NCI-H748 (cell line): ENCODE measurements around the gene PPP1CC.
"Not testable (repeated sequence)": the region's sequence is repeated elsewhere in the genome, so short reads cannot be mapped to it uniquely, and the experiment has no call there.

Experiments
- DNase-seq: peaks from one replicate; lab custom pipeline; 2025; ENCODE audit not compliant: unreplicated experiment; lab: John Stamatoyannopoulos, UW

The PPP1CC gene

DNA sequence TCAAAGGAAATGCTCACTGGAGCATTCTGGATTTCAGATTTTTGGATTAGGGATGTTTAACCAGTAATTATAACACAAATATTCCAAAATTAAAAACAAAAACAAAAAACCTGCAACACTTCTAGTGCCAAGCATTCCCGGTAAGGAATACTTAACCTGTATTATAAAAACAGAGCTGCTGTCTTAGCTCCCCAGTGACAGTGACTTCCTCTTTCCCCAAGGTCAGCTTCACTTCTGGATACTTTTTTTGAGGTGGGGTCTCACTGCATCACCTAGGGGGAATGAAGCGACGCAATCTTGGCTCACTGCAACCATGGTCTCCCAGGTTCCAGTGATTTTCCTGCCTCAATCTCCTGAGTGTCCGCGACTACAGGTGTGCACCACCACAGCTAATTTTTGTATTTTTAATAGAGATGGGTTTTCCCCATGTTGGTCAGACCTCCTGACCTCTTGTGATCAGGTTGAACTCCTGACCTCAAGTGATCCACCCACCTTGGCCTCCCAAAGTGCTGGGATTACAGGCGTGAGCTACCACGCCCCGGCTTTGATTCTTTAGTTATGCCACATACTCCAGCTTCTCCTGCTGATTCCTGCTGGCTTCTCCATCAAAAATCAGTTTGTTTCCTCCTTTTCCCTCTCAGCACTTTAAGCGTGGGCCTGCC is 15.9 kb downstream of the PPP1CC start:
- DNase-seq: no peak

DNA sequence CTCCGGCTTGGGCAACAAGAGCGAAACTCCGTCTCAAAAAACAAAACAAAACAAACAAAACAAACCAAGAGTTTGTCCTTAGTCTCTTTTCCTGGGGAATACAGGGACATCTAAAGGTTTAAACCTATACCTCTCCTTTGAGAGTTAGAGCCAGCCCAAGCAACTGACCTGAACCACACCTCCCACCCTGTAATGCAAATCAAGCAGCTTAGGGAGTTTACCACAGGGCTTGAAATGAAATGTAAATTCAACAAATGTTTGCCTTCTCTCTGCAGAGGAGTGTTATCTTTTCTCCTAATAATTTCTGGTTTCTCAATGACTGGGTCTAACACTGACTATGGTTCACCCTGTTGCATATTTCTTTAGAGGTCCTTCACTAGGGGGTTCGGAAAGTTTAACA is 16.7 kb downstream of the PPP1CC start:
- DNase-seq: no peak

DNA sequence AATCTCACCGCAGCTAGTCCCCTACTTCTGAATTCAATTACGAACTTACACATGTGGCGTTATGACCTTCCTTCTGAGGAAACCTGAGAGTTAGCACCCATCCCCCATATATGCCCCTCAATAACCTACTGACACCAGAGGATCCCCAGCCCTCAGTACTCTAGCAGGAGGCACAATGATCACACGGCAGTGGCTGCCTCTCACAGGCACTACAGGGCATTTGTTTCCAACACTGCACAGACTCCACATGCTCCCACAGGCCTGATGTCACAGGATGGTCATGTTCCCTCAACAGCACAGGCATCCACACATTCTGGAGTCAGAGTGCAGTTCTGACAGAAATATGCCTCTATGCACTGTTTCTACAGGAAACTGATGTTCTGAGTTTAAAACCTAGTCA is 17.4 kb downstream of the PPP1CC start:
- DNase-seq: no peak

DNA sequence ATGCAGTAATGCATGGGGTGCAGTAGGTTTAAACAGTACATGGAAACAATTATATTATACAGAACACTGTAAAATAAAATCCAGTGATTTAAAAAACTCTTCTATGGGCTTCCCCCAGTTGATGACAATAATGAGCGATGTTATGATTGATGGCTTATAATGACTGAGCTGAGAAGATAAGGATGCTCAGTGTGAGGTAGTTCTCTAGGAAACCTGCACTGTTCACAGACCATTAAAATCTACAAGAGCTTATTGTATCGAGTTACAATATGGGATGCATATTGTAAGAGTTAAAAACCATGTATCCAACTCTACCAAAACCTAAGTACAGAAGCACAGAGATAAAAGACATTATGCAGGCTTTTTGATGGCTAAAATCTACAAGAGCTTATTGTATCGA is 19.8 kb downstream of the PPP1CC start:
- not testable (repeated sequence) for DNase-seq

DNA sequence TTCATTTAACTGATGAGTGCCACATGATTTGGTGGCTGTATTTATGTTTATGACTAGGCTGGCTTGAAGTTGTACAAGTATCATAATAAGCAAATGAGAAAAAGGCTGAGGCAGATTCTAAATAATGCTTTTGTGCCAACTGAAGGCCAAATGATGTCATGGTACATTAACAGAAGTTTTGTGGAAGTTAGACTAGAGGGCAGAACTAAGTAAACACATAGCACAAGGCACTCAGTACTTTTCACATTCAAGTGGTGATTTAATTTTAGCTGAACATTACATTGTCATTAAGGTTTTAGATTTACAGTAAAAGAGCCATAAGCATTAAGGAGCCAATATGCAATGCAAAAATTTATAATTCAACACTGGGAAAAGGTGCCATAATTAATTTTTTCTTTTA is 21.1 kb downstream of the PPP1CC start:
- DNase-seq: no peak

DNA sequence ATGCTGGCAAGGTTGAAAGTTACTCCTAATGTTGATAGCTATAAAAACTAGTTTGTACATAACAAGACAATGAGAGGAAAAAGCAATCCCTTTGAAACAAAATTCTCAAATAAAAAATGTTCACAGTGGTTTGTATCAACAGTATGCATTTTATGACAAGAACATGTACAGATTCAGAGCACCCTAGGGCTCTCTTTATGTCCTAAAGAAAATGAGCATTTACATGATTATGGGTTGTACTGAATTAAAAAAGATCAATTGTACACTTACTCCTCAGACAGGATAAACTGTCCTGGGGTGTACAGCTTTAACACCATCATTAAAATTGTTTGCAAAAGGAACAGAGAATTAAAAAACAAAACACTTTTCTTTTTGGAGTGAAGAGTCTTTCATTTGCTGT is 22.2 kb downstream of the PPP1CC start:
- no peak for DNase-seq

DNA sequence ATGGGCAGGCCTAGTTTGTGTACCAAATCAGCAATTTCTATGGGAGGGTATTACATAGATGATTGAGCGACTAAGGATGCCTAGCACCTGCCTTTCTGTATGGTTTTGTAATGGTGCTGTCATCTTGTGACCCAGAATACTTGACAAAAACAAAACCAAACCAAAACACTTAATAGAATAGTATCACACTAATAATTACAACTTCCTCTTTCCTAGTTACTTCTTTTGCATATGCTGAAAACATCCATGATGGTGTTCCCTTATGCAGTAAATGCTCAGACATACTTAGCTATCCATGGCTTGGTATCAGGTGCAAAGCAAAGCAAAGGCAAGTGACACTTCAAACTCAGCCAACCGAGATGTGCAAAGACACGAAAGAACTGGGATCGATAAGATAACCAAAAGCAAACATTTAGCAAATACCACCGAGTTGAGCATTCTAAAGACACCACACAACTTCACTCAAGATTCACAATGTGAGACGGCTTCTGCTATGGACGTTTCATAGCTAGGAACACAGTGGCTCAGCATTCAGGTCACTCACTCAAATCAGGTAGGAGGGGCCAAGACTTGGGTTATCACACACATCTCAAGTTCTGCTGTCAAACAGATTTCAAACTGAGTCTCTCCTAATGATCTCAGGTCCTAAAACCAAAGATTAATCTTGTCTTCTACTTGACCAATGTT is 24.3 kb downstream of the PPP1CC start:
- no peak for DNase-seq

DNA sequence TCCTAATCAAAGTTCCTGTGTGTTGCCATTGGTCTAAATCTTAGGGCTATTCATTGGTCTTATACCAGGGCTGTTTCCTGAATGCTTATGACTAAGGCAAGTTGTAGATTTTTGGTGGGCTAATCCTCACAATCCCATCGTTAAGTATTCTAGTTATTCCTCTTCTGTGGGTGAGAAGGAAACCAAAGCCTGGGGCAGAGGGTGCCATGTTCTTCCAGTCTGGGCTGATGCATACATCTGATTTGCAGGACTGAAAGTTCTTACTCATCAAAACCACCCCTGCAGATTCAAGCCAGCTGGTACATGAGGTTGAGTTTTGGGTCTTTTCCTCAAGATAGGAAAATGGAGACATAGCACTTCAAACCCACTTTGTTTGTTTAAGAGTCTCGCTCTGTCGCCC is 25.7 kb downstream of the PPP1CC start:
- DNase-seq: no peak

DNA sequence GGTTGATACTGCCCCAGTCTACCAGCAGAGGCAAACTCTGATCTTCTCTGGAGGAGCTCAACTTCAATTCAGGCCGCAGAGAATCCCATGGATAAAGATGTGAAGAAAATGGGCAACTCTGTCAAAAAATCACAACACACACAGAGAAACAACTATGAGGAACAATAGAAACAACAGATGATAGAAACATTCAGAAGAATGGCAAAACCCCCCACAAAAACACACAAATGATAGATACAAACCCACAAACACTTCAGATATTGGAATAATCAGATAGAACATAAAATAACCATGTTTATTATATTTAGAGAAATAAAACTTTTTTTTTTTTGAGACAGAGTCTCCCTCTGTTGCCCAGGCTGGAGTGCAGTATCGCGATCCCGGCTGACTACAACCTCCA is 33.8 kb downstream of the PPP1CC start:
- DNase-seq: no peak

DNA sequence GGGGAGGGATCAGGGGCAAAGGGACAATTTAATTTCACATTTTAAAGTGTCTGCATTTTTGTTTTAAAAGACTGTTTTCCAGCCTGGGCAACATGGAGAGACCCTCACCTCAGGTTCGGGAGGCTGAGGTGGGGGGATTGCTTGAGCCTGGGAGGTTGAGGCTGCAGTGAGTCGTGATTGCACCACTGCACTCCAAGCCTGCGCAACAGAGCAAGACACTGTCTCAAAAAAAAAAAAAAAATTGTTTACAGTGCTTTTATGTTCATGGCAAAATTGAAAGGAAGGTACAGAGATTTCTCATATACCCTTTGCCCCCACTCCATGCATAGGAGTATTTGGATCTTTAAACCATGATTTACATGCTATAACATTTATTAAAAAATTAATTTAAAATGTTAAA is 37.4 kb downstream of the PPP1CC start:
- DNase-seq: no peak

DNA sequence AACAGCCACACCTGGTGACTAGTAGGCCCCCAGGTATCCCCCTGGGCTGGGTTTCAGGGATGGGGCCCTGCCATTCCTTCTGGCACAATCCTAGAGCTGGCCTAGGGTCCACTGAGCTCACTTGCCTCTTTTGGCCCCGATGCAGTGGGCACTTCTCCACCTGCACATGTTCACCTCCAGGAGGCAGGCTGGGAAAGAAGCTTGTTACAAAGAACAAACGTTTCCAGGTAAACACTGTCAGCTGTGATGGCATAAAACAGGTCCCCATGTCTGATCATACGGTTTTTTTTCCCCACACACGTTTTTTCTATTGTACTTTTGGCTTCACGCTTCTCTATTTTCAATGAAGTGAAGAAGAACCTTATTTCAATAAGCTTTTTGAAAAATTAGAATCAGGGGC is 37.9 kb downstream of the PPP1CC start:
- peak; percentile 35 for DNase-seq

DNA sequence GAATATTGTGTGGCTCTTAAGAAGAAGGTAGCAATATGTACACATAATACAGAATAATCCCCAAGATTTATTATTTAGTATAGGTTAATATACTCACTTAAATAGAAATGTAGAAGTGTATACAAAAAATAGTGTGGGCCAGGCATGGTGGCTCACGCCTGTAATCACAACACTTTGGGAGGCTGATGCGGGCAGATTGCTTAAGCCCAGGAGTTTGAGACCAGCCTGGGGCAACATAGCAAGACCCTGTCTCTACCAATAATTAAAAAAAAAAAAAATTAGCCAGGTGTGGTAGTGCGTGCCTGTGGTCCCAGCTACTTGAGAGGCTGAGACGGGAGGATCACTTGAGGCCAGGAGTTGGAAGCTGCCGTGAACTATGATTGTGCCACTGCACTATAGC is 38.5 kb downstream of the PPP1CC start:
- DNase-seq: no peak

DNA sequence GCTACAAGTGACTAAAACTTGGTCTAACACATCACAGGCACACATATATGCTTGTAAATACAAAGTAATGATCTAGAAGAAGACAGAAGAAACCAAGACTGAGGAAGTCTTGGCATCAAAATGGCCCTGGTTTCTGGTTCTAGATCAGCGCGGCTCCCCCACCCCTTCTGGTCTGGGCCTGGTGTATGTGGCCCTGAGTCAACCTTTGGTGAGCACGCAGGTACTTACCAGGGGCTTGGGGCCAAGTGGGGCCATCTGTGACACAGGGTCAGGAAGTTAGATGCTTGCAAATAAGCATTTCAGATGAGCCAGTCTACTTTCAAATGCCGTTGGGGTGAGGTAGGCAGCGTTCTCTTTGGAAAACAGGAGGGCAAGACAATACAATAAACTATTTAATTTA is 40.6 kb downstream of the PPP1CC start:
- no peak for DNase-seq

DNA sequence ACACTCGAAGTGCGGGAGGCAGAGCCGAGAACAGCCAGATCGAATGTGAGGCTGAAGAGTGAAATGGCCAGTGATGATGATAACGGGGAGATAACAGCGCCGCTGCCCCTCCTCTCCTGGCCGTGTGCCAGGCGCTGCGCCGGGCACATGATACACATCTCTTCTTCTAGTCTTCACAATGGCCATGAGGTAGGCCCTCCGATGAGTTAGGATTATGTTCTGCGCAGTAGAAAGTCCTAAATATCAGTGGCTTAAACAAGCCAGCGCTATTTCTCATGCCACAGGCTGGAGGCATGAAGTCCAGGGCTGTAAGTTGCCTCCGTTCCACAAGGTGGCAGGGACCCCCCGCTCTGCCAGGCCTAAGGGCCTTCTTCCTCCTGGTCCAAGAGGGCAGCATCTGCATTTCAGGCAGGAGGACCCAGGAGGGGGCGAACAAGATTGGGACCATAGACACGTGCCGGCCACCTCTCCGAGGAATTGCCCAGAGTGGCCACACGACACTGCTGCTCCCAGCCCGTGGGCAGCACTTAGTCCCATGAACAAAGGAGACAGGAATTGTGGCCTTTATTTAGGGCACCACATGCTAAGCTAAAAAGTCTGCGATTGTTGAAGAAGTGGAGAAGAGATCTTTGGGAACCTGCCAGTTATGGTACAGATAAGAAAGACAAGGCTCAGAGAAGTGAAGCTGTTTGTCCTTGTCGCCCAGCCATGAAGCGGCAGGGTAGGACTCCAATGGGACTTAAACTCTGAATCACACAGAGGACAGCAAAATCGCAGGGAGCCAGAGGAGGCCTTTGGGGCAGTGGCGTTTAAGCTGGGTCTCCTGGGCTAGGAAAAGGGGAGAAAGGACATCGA is 42.9 kb downstream of the PPP1CC start:
- peak; percentile 41 for DNase-seq

DNA sequence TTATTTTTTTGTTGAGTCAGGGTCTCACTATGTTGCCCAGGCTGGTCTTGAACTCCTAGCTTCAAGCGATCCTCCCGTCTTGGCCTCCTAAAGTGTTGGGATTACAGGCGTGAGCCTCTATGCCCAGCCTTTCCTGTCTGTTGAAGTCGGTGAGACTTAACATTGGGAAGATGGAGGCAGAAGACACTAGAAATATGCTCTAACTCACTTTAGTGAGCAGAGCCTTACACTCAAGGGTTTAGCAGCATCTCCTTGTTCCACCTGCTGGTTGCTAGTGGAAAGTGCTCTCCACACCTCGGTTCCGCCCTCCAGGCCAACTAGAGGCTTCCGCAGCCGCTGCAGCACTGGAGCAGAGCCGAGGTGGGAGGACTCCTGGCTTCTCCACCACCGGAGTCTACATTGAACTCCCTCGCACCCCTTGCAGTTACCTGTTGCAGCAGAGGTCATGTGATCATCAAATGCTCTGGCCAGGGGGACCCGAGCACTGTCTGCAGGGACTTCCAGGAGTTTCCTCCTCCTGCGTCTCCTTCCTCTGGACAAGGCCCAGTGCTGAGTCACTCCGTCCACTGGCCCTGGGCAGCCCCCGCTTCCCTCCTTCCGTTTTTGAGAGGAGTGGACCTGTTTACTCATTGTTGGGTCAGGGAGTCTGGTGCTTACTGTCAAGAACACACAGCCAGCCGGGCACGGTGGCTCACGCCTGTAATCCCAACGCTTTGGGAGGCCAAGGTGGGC is 44.4 kb downstream of the PPP1CC start:
- DNase-seq: peak; percentile 54

DNA sequence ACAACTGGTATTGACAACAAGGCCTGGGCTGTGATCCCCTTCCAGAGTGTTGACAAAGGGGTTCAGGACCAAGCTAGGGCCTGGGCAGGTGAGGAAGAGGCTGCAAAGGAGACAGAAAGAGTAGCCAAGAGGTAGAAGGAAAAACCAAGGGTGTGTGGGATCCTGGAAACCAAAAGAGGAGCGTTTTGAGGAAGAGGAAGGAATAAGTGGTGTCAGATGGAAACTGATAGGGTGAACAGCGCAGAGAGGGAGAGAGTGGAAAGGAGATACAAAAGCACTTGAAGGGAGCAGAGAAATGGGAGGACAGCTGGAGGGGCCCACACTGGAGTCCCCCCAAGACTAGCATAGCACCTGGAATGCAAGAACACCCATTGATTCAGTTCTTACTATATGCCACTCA is 45.5 kb downstream of the PPP1CC start:
- no peak for DNase-seq

DNA sequence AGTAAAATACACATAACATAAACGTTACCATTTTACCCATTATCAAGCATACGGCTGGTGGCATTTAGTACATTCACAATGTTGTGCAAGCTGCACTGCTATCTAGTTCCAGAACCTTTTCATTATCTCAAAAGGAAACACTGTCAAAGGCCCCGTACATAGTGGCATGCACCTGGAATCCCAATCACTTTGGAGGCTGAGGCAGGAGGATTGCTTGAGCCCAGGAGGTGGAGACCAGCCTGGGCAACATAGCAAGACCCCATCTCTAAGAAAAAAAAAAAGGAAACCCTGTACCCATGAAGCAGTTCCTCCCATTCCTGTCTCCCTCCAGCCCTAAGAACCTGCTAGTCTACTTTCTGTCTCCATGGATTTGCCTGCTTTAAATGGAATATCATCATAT is 46.4 kb downstream of the PPP1CC start:
- DNase-seq: no peak

DNA sequence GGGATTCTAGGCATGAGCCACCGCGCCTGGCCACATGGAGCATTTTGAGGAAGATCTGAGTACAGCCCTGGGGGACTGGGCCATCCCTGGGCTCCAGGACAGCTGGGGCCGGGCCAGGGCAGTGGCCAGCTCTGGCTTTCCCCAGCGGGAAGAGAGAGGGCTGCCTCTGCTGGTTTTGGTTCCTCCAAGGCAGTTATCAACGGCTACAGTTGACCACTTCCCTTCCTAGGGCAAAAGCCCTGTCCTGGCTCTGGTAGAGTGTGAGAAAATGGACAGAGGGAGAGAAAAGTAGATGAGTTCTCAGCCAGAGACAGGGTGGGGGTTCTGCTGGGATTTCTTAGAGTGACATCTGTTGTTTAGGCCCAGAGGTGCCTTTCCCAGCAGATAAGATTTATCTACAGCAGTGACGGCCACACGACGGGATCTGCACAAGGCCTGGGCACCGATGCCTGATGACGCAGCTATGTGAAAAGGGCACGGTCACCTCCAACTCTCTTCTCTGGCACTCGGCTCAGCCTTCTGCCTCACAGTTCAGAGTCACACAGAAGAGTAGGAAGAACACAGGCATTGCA is 48.3 kb downstream of the PPP1CC start:
- DNase-seq: no peak

DNA sequence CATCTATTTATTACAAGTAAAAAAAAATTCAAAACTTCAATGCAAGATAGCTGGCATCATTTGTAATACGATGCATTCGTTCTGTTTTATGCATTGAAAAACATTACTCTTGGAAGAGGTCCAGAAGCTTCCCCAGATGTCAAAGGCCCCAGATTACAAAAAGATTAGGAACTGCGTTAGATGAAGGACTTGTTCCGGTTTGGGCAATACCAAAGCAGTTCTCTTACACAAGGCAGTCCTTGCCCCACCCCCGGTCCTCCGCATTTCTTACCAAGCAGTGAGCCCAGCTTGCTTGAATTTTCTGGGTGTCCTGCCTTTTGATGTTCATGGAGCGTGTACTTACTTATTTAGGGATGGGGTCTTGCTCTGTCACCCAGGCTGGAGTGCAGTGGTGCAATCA is 49.0 kb downstream of the PPP1CC start:
- no peak for DNase-seq

DNA sequence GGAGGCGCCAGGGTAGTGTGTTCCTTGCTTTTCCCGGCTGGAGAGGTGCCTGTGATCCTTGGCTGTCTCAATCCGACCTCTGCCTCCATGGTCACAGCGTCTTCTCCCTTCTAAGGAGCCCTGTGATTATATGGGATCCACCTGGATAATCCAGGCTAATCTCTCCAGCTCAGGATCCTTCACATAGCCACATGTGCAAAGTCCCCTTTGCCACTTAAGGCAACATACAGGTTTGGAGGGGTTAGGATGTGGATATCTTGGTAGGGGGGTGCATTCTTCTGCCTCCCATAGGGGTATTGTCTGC is 52.6 kb downstream of the PPP1CC start:
- DNase-seq: no peak
